H9 (cell line): ENCODE results near the gene TWSG1. TPM values are rescaled to one million over a fixed set of nuclear protein-coding genes. Genes with fewer than 3 reads are reported as not detected.
"Not testable (repeated sequence)": the region's sequence is repeated elsewhere in the genome, so short reads cannot be mapped to it uniquely, and the experiment has no call there.

Experiments
- DNase-seq: peaks from one replicate; pipeline ENCODE4 v3.0.0-alpha.2; 2017
- H2AFZ ChIP-seq: one replicate; pipeline ENCODE4 v1.6.1; 2013; ENCODE audit warnings: mild to moderate bottlenecking, low read length, control low read depth, moderate library complexity
- H2AK5ac ChIP-seq: 2 replicates; pipeline ENCODE4 v1.6.1; 2013; ENCODE audit warnings: low read length, control low read depth, mixed read lengths; ENCODE audit not compliant: insufficient read length
- H2BK120ac ChIP-seq: one replicate; pipeline ENCODE4 v1.6.1; 2013; ENCODE audit warnings: low read depth, mild to moderate bottlenecking, low read length, control low read depth, inconsistent platforms; ENCODE audit not compliant: poor library complexity, severe bottlenecking
- H2BK12ac ChIP-seq: 2 replicates; pipeline ENCODE4 v1.6.1; 2013; ENCODE audit warnings: low read length, control low read depth, mixed read lengths, low read depth; ENCODE audit not compliant: insufficient read length
- H2BK15ac ChIP-seq: 2 replicates; pipeline ENCODE4 v1.6.1; 2013; ENCODE audit warnings: low read depth, low read length, control low read depth
- H2BK20ac ChIP-seq: one replicate; pipeline ENCODE4 v1.6.1; 2013; ENCODE audit warnings: low read depth, mild to moderate bottlenecking, low read length, control low read depth, inconsistent platforms; ENCODE audit not compliant: poor library complexity, severe bottlenecking
- H2BK5ac ChIP-seq: 2 replicates; pipeline ENCODE4 v1.6.1; 2013; ENCODE audit warnings: low read length, control low read depth, mixed read lengths; ENCODE audit not compliant: insufficient read length
- H3K14ac ChIP-seq: 2 replicates; pipeline ENCODE4 v1.6.1; 2013; ENCODE audit warnings: low read length, control low read depth; ENCODE audit not compliant: insufficient read depth
- H3K18ac ChIP-seq: 2 replicates; pipeline ENCODE4 v1.6.1; 2013; ENCODE audit warnings: low read depth, mild to moderate bottlenecking, mixed read lengths, low read length, control low read depth; ENCODE audit not compliant: insufficient read length
- H3K23ac ChIP-seq: 2 replicates; pipeline ENCODE4 v1.6.1; 2013; ENCODE audit warnings: low read length, control low read depth, mixed read lengths, low read depth; ENCODE audit not compliant: insufficient read length
- H3K23me2 ChIP-seq: 2 replicates; pipeline ENCODE4 v1.6.1; 2013; ENCODE audit warnings: low read depth, mild to moderate bottlenecking, mixed read lengths, low read length, control low read depth; ENCODE audit not compliant: insufficient read length, poor library complexity, severe bottlenecking
- H3K27ac ChIP-seq: 2 replicates; pipeline ENCODE4 v1.5.1; 2013; ENCODE audit warnings: low read length, control low read depth, mixed read lengths, low read depth; ENCODE audit not compliant: insufficient read length
- H3K27me3 ChIP-seq: 2 replicates; pipeline ENCODE4 v1.6.1; 2013; ENCODE audit warnings: low read length, control low read depth, inconsistent platforms; ENCODE audit not compliant: insufficient read depth
- H3K4ac ChIP-seq: 2 replicates; pipeline ENCODE4 v1.6.1; 2013; ENCODE audit warnings: low read depth, mild to moderate bottlenecking, control low read depth, inconsistent platforms, low read length, moderate library complexity
- H3K4me1 ChIP-seq: 2 replicates; pipeline ENCODE4 v1.6.1; 2013; ENCODE audit warnings: low read length, control low read depth, inconsistent platforms; ENCODE audit not compliant: insufficient read depth
- H3K4me2 ChIP-seq: 2 replicates; pipeline ENCODE4 v1.6.1; 2013; ENCODE audit warnings: low read length, control low read depth, mixed read lengths; ENCODE audit not compliant: insufficient read length, insufficient read depth
- H3K56ac ChIP-seq: 2 replicates; pipeline ENCODE4 v1.6.1; 2013; ENCODE audit warnings: low read depth, mild to moderate bottlenecking, mixed read lengths, low read length, control low read depth; ENCODE audit not compliant: insufficient read length
- H3K79me1 ChIP-seq: 2 replicates; pipeline ENCODE4 v1.6.1; 2013; ENCODE audit warnings: low read depth, mild to moderate bottlenecking, moderate library complexity, low read length, control low read depth, inconsistent platforms; ENCODE audit not compliant: insufficient read depth, poor library complexity, severe bottlenecking
- H3K79me2 ChIP-seq: 2 replicates; pipeline ENCODE4 v1.6.1; 2013; ENCODE audit warnings: low read length, control low read depth, inconsistent platforms; ENCODE audit not compliant: insufficient read depth
- H3K9ac ChIP-seq: 2 replicates; pipeline ENCODE4 v1.6.1; 2013; ENCODE audit warnings: low read length, control low read depth, mixed read lengths; ENCODE audit not compliant: insufficient read length; ENCODE audit errors: extremely low read depth
- H3K9me3 ChIP-seq: one replicate; pipeline ENCODE4 v1.6.1; 2013; ENCODE audit warnings: low read depth, low read length, inconsistent platforms; ENCODE audit not compliant: control insufficient read depth
- H3T11ph ChIP-seq: one replicate; pipeline ENCODE4 v1.6.1; 2013; ENCODE audit warnings: mild to moderate bottlenecking, low read length, control low read depth, inconsistent platforms
- H4K20me1 ChIP-seq: one replicate; pipeline ENCODE4 v1.6.1; 2013; ENCODE audit not compliant: control insufficient read depth, insufficient read length, insufficient read depth
- H4K5ac ChIP-seq: 2 replicates; pipeline ENCODE4 v1.6.1; 2013; ENCODE audit warnings: low read depth, mild to moderate bottlenecking, mixed read lengths, low read length, control low read depth; ENCODE audit not compliant: insufficient read length
- H4K8ac ChIP-seq: replicated peaks from 2 replicates; pipeline ENCODE4 v1.6.1; 2013; ENCODE audit warnings: low read length, control low read depth, mixed read lengths, low read depth; ENCODE audit not compliant: insufficient read length
- H4K91ac ChIP-seq: 2 replicates; pipeline ENCODE4 v1.6.1; 2013; ENCODE audit warnings: low read depth, mild to moderate bottlenecking, moderate library complexity, mixed read lengths, low read length, control low read depth; ENCODE audit not compliant: insufficient read length
- H3K27ac Mint-ChIP-seq, 3 experiments: 2 replicates in 2 of 3; 3 replicates in 1 of 3; pipeline ENCODE4 v1.8.0; 2020 to 2021; ENCODE audit warnings: mixed read lengths in 3 of 3, mild to moderate bottlenecking in 1 of 3, moderate library complexity in 1 of 3
- H3K27me3 Mint-ChIP-seq: 2 replicates; pipeline ENCODE4 v1.8.0; 2021; ENCODE audit warnings: low read depth, mild to moderate bottlenecking, moderate library complexity, mixed read lengths
- H3K36me3 Mint-ChIP-seq, 3 experiments: 2 replicates in 2 of 3; 3 replicates in 1 of 3; pipeline ENCODE4 v1.8.0; 2020 to 2021; ENCODE audit warnings: low read depth in 3 of 3, mixed read lengths in 3 of 3; ENCODE audit not compliant: insufficient read depth in 1 of 3
- H3K4me1 Mint-ChIP-seq, 2 experiments: 2 replicates each; pipeline ENCODE4 v1.8.0; 2020; ENCODE audit warnings: mixed read lengths in 2 of 2
- H3K4me3 Mint-ChIP-seq, 2 experiments: 2 replicates in 1 of 2; 3 replicates in 1 of 2; pipeline ENCODE4 v1.8.0; 2020 to 2021; ENCODE audit warnings: mild to moderate bottlenecking in 2 of 2, mixed read lengths in 2 of 2, moderate library complexity in 1 of 2
- H3K9me3 Mint-ChIP-seq, 2 experiments: 2 replicates in 1 of 2; 3 replicates in 1 of 2; pipeline ENCODE4 v1.8.0; 2020; ENCODE audit warnings: mild to moderate bottlenecking in 2 of 2, mixed read lengths in 2 of 2, moderate library complexity in 1 of 2
- WGBS: extraction: QIAGEN DNeasy Blood & Tissue Kit; methylation state at CpG from one replicate; pipeline ENCODE4 v1.1.7; 2013; ENCODE audit warnings: missing lambda C conversion rate, low lambda C conversion rate, mixed read lengths; ENCODE audit not compliant: insufficient read length; ENCODE audit errors: extremely low coverage; 5-methylcytosine and 5-hydroxymethylcytosine counted together
- total RNA-seq: library from RNA; stranded (reverse); gene quantifications from 2 replicates; pipeline ENCODE4 v1.2.1, GENCODE V29; 2021
- TF ChIP-seq, protein P1 (sequence below): fragments of 200-600 bp; sonication (generic); conservative IDR thresholded peaks from 3 replicates; pipeline ENCODE4 v1.8.0; 2021; ENCODE audit warnings: antibody characterized with exemption, mild to moderate bottlenecking

TWSG1 gene
- total RNA-seq, 1 experiment from 2014 or later = 25.7 TPM

DNA sequence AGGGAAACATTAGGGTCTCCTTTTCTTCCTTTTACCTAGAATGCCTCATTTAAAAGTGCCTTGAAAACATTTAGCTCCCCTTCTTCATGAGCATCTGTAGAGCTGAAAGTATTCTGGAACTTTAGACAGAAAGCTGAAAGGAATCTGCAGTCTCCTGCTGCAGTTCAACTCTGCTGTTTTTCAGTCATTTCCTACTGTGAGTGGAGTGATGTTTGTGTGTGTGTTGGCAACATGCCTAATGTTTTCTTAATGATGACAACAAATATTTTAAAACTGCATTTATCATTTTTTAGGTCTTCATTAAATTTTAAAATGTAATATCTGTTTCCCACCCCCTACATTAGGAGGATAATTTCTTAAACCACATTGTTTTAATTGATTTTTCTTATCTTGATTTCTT is 66.6 kb downstream of the TWSG1 start:
- Histone ChIP-seq H2BK12ac (no peak overlapping the region), H3K27me3 (no peaks in the 10 kb centered on the region), H3K23me2 (no peaks in the 10 kb centered on the region), H3K14ac (no peak overlapping the region), H3K79me2 (no peaks in the 10 kb centered on the region), H3K4ac (no peak overlapping the region), H4K8ac (no peak overlapping the region), H4K5ac (no peak overlapping the region), H3K9me3 (no peaks in the 10 kb centered on the region), H3T11ph (no peak overlapping the region), H2BK20ac (no peak overlapping the region), H2BK15ac (no peak overlapping the region), H3K23ac (no peak overlapping the region), H2BK5ac (no peak overlapping the region), H4K20me1 (no peaks in the 10 kb centered on the region), H3K9ac (no peak overlapping the region), H3K4me2 (no peak overlapping the region), H3K18ac (no peak overlapping the region), H2AK5ac (no peak overlapping the region), H2BK120ac (no peak overlapping the region), H3K79me1 (no peaks in the 10 kb centered on the region), H4K91ac (no peak overlapping the region), H3K56ac (no peak overlapping the region), H3K4me1 (no peaks in the 10 kb centered on the region), H2AFZ (no peak overlapping the region), H3K27ac (no peak overlapping the region)
- no peak overlapping the region for H3K27ac Mint-ChIP-seq
- TF ChIP-seq, protein P1, sequence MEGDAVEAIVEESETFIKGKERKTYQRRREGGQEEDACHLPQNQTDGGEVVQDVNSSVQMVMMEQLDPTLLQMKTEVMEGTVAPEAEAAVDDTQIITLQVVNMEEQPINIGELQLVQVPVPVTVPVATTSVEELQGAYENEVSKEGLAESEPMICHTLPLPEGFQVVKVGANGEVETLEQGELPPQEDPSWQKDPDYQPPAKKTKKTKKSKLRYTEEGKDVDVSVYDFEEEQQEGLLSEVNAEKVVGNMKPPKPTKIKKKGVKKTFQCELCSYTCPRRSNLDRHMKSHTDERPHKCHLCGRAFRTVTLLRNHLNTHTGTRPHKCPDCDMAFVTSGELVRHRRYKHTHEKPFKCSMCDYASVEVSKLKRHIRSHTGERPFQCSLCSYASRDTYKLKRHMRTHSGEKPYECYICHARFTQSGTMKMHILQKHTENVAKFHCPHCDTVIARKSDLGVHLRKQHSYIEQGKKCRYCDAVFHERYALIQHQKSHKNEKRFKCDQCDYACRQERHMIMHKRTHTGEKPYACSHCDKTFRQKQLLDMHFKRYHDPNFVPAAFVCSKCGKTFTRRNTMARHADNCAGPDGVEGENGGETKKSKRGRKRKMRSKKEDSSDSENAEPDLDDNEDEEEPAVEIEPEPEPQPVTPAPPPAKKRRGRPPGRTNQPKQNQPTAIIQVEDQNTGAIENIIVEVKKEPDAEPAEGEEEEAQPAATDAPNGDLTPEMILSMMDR = no peak
- peaks cover 4 to 16% (median 16%) of the 10 kb centered on the region in 3 experiments; a peak in 6 of 7 replicates for H3K36me3 Mint-ChIP-seq
- H3K27me3 Mint-ChIP-seq = no peaks in the 10 kb centered on the region
- peaks cover 0 to 3% of the 10 kb centered on the region in 2 experiments; a peak in 1 of 5 replicates for H3K9me3 Mint-ChIP-seq
- DNase-seq = no peak
- H3K4me1 Mint-ChIP-seq = peaks cover 0 to 3% of the 10 kb centered on the region in 2 experiments; a peak in 1 of 4 replicates
- H3K4me3 Mint-ChIP-seq = no peak overlapping the region

- WGBS = no CpG with 5 or more reads among the region's 10 CpGs
- not testable (repeated sequence) for H2BK5ac ChIP-seq, H3K18ac ChIP-seq, H3K23me2 ChIP-seq, H3K14ac ChIP-seq, H2BK120ac ChIP-seq, H3K79me2 ChIP-seq, H3K36me3 Mint-ChIP-seq, H4K5ac ChIP-seq, H3K4me1 ChIP-seq, H3K27ac ChIP-seq, H3K27ac Mint-ChIP-seq, H3K79me1 ChIP-seq, H3K4me3 Mint-ChIP-seq, H2BK15ac ChIP-seq, H3K9me3 Mint-ChIP-seq, H3K4me1 Mint-ChIP-seq, H3K23ac ChIP-seq, DNase-seq, H3T11ph ChIP-seq, H2AFZ ChIP-seq, H3K4me2 ChIP-seq, H4K8ac ChIP-seq, H3K9me3 ChIP-seq, H2BK20ac ChIP-seq, H3K27me3 ChIP-seq, H3K56ac ChIP-seq, H3K4ac ChIP-seq, H4K91ac ChIP-seq, H2BK12ac ChIP-seq, H2AK5ac ChIP-seq, H4K20me1 ChIP-seq, H3K9ac ChIP-seq, H3K27me3 Mint-ChIP-seq
These were observed 67.9 kb downstream of the TWSG1 start for GRCh38 chr18:9402358-9403007.
